Adipocyte (in vitro differentiated cells): ENCODE data around the gene LYZL1.
"Not testable (repeated sequence)": the region's sequence is repeated elsewhere in the genome, so short reads cannot be mapped to it uniquely, and the experiment has no call there.

Experiments
- DNase-seq: peaks from one replicate; pipeline ENCODE4 v3.0.0-alpha.2; 2015; ENCODE audit warnings: low read depth
- H3K27me3 ChIP-seq: replicated peaks from 2 replicates; pipeline ENCODE4 v1.7.0; 2013; ENCODE audit warnings: mild to moderate bottlenecking, low read length, moderate library complexity; ENCODE audit not compliant: control insufficient read depth, insufficient read depth
- H3K36me3 ChIP-seq: 2 replicates; pipeline ENCODE4 v1.7.0; 2013; ENCODE audit warnings: low read length, mild to moderate bottlenecking, moderate library complexity; ENCODE audit not compliant: control insufficient read depth, insufficient read depth, severe bottlenecking
- H3K4me1 ChIP-seq: 2 replicates; pipeline ENCODE4 v1.7.0; 2013; ENCODE audit warnings: mild to moderate bottlenecking, low read length, moderate library complexity; ENCODE audit not compliant: control insufficient read depth, insufficient read depth
- H3K4me3 ChIP-seq: 2 replicates; pipeline ENCODE4 v1.7.0; 2013; ENCODE audit warnings: mild to moderate bottlenecking, low read length, moderate library complexity
- H3K9ac ChIP-seq: 2 replicates; pipeline ENCODE4 v1.7.0; 2013; ENCODE audit warnings: mild to moderate bottlenecking, low read length, moderate library complexity
- H3K9me3 ChIP-seq: 2 replicates; pipeline ENCODE4 v1.7.0; 2013; ENCODE audit warnings: mild to moderate bottlenecking, low read length, moderate library complexity; ENCODE audit not compliant: control insufficient read depth

The LYZL1 gene

GRCh38 chr10:29337526-29337925 is 48.7 kb downstream of the LYZL1 start:
- not testable (repeated sequence) for H3K4me1 ChIP-seq, H3K36me3 ChIP-seq, H3K9ac ChIP-seq, DNase-seq, H3K4me3 ChIP-seq, H3K9me3 ChIP-seq, H3K27me3 ChIP-seq

GRCh38 chr10:29343607-29344038 is 54.8 kb downstream of the LYZL1 start:
- no peak overlapping the region for H3K4me3 ChIP-seq
- peaks cover 11% of the 10 kb centered on the region for H3K4me1 ChIP-seq
- peaks cover 2% of the 10 kb centered on the region for H3K9me3 ChIP-seq
- peaks cover 22% of the 10 kb centered on the region for H3K27me3 ChIP-seq
- no peak for DNase-seq
- H3K36me3 ChIP-seq, result no peaks in the 10 kb centered on the region
- no peak overlapping the region for H3K9ac ChIP-seq

GRCh38 chr10:29344073-29344820 is 55.4 kb downstream of the LYZL1 start:
- Histone ChIP-seq H3K9ac (no peak overlapping the region), H3K36me3 (no peaks in the 10 kb centered on the region), H3K9me3 (peaks cover 2% of the 10 kb centered on the region), H3K4me1 (peaks cover 11% of the 10 kb centered on the region), H3K27me3 (peaks cover 20% of the 10 kb centered on the region), H3K4me3 (peak overlapping the region; percentile 47)
- DNase-seq, result peak; percentile 56

GRCh38 chr10:29345144-29345909 is 56.5 kb downstream of the LYZL1 start:
- Histone ChIP-seq H3K9me3 (peaks cover 2% of the 10 kb centered on the region), H3K4me3 (no peak overlapping the region), H3K9ac (no peak overlapping the region), H3K4me1 (peaks cover 11% of the 10 kb centered on the region), H3K27me3 (peaks cover 19% of the 10 kb centered on the region), H3K36me3 (no peaks in the 10 kb centered on the region)
- no peak for DNase-seq

GRCh38 chr10:29345910-29346209 is 57.0 kb downstream of the LYZL1 start:
- H3K36me3 ChIP-seq, result no peaks in the 10 kb centered on the region
- H3K9me3 ChIP-seq, result peaks cover 2% of the 10 kb centered on the region
- no peak overlapping the region for H3K9ac ChIP-seq
- H3K27me3 ChIP-seq, result peaks cover 20% of the 10 kb centered on the region
- H3K4me1 ChIP-seq, result peaks cover 11% of the 10 kb centered on the region
- H3K4me3 ChIP-seq, result no peak overlapping the region
- no peak for DNase-seq

- H3K4me3 ChIP-seq, result no peak overlapping the region
- no peaks in the 10 kb centered on the region for H3K36me3 ChIP-seq
- H3K4me1 ChIP-seq, result peaks cover 11% of the 10 kb centered on the region
- peaks cover 22% of the 10 kb centered on the region for H3K27me3 ChIP-seq
- H3K9ac ChIP-seq, result no peak overlapping the region
- DNase-seq, result no peak
- H3K9me3 ChIP-seq, result peaks cover 2% of the 10 kb centered on the region
These were observed 57.6 kb downstream of the LYZL1 start for GRCh38 chr10:29346296-29347001.

GRCh38 chr10:29348836-29349235 is 60.0 kb downstream of the LYZL1 start:
- no peak overlapping the region for H3K9ac ChIP-seq
- no peak overlapping the region for H3K4me3 ChIP-seq
- H3K9me3 ChIP-seq, result no peaks in the 10 kb centered on the region
- H3K27me3 ChIP-seq, result peaks cover 29% of the 10 kb centered on the region
- H3K4me1 ChIP-seq, result peaks cover 22% of the 10 kb centered on the region
- H3K36me3 ChIP-seq, result no peaks in the 10 kb centered on the region
- no peak for DNase-seq

GRCh38 chr10:29353305-29353704 is 64.4 kb downstream of the LYZL1 start:
- H3K27me3 ChIP-seq, result peaks cover 11% of the 10 kb centered on the region
- H3K4me1 ChIP-seq, result peaks cover 18% of the 10 kb centered on the region
- no peaks in the 10 kb centered on the region for H3K36me3 ChIP-seq
- no peak for DNase-seq
- no peaks in the 10 kb centered on the region for H3K9me3 ChIP-seq
- H3K4me3 ChIP-seq, result no peak overlapping the region
- H3K9ac ChIP-seq, result no peak overlapping the region

- Histone ChIP-seq H3K9ac (no peak overlapping the region), H3K36me3 (no peaks in the 10 kb centered on the region), H3K27me3 (peaks cover 10% of the 10 kb centered on the region), H3K4me3 (no peak overlapping the region), H3K4me1 (peaks cover 18% of the 10 kb centered on the region), H3K9me3 (no peaks in the 10 kb centered on the region)
- no peak for DNase-seq
These were observed 65.2 kb downstream of the LYZL1 start for GRCh38 chr10:29353887-29354561.

GRCh38 chr10:29355411-29355991 is 66.6 kb downstream of the LYZL1 start:
- H3K27me3 ChIP-seq, result peaks cover 10% of the 10 kb centered on the region
- no peaks in the 10 kb centered on the region for H3K9me3 ChIP-seq
- peaks cover 18% of the 10 kb centered on the region for H3K4me1 ChIP-seq
- H3K36me3 ChIP-seq, result no peaks in the 10 kb centered on the region
- no peak overlapping the region for H3K9ac ChIP-seq
- no peak for DNase-seq
- H3K4me3 ChIP-seq, result no peak overlapping the region
